H1 (cell line): Measurements from ENCODE around the gene TSFM. TPM values are rescaled to one million over a fixed set of nuclear protein-coding genes. Genes with fewer than 3 reads are reported as not detected.

ENCODE experiments used
- CTCF ChIA-PET: fragments of 300-600 bp; sonication (Branson Sonifier 250); formaldehyde crosslinking; loops from one replicate; lab custom pipeline; 2021; ENCODE audit not compliant: partially characterized antibody; lab: Charles Lee
- POLR2A ChIA-PET: fragments of 300-600 bp; sonication (Branson Sonifier 250); formaldehyde crosslinking; loops from one replicate; lab custom pipeline; 2021; ENCODE audit warnings: inconsistent platforms; ENCODE audit not compliant: partially characterized antibody; lab: Charles Lee
- DNase-seq, 2 experiments: peaks; one replicate each; pipeline versions ENCODE4 v3.0.0 to v3.0.0-alpha.2; 2010 to 2022; ENCODE audit warnings: low spot score in 2 of 2, low read depth in 1 of 2, mixed read lengths in 1 of 2
- FAIRE-seq: peaks from 2 replicates; lab custom pipeline; 2011; peaks lifted over from hg19 to GRCh38; lab: Jason Lieb, UNC
- H2AFZ ChIP-seq: 2 replicates; pipeline ENCODE4 v1.8.1; 2012; ENCODE audit warnings: low read length, inconsistent platforms
- H2AK5ac ChIP-seq: 2 replicates; pipeline ENCODE4 v1.6.1; 2013; ENCODE audit warnings: low read depth, low read length
- H2BK120ac ChIP-seq: replicated peaks from 2 replicates; pipeline ENCODE3; 2013; ENCODE audit warnings: low read depth, low read length, inconsistent platforms
- H2BK12ac ChIP-seq: 2 replicates; pipeline ENCODE4 v1.6.1; 2013; ENCODE audit warnings: low read depth, low read length
- H2BK15ac ChIP-seq: 2 replicates; pipeline ENCODE4 v1.6.1; 2013; ENCODE audit warnings: low read length
- H2BK20ac ChIP-seq: 2 replicates; pipeline ENCODE4 v1.6.1; 2013; ENCODE audit warnings: low read length
- H2BK5ac ChIP-seq: 2 replicates; pipeline ENCODE4 v1.6.1; 2013; ENCODE audit warnings: low read depth, low read length
- H3K14ac ChIP-seq: 2 replicates; pipeline ENCODE4 v1.6.1; 2013; ENCODE audit warnings: inconsistent platforms; ENCODE audit not compliant: insufficient read length
- H3K18ac ChIP-seq: 2 replicates; pipeline ENCODE4 v1.6.1; 2013; ENCODE audit warnings: low read length; ENCODE audit errors: extremely low read depth
- H3K23ac ChIP-seq: 2 replicates; pipeline ENCODE4 v1.6.1; 2013; ENCODE audit warnings: inconsistent platforms; ENCODE audit not compliant: insufficient read length
- H3K23me2 ChIP-seq: 2 replicates; pipeline ENCODE4 v1.6.1; 2013; ENCODE audit warnings: low read depth, low read length
- H3K27ac ChIP-seq: 2 replicates; pipeline ENCODE4 v1.6.1; 2011; ENCODE audit warnings: low read depth, low read length, inconsistent platforms
- H3K27me3 ChIP-seq, 4 experiments: replicated peaks in 1 of 4; 1 replicate in 1 of 4; 2 replicates in 3 of 4; pipeline versions ENCODE4 v1.6.1 to v1.8.1; 2011 to 2013; ENCODE audit warnings: low read length in 3 of 4, mild to moderate bottlenecking in 3 of 4, inconsistent platforms in 2 of 4, mixed read lengths in 2 of 4, moderate library complexity in 1 of 4; ENCODE audit not compliant: control insufficient read depth in 3 of 4, insufficient read depth in 3 of 4; ENCODE audit errors: extremely low read depth in 1 of 4
- H3K36me3 ChIP-seq, 4 experiments: 2 replicates each; pipeline versions ENCODE4 v1.6.1 to v1.8.1; 2011 to 2013; ENCODE audit warnings: mild to moderate bottlenecking in 4 of 4, low read length in 3 of 4, moderate library complexity in 2 of 4, control low read depth in 1 of 4, inconsistent platforms in 1 of 4; ENCODE audit not compliant: insufficient read depth in 4 of 4, control insufficient read depth in 2 of 4
- H3K4ac ChIP-seq: replicated peaks from 2 replicates; pipeline ENCODE3; 2013; ENCODE audit warnings: low read length, low read depth, mixed read lengths, inconsistent platforms; ENCODE audit not compliant: insufficient read length
- H3K4me1 ChIP-seq, 4 experiments: replicated peaks in 1 of 4; 1 replicate in 1 of 4; 2 replicates in 3 of 4; pipeline versions ENCODE4 v1.6.1 to v1.8.1; 2011 to 2013; ENCODE audit warnings: low read length in 3 of 4, inconsistent platforms in 2 of 4, mixed read lengths in 1 of 4; ENCODE audit not compliant: insufficient read depth in 4 of 4, control insufficient read depth in 3 of 4
- H3K4me2 ChIP-seq, 2 experiments: 2 replicates each; pipeline versions ENCODE4 v1.6.1 to v1.8.1; 2011 to 2013; ENCODE audit warnings: low read depth in 2 of 2, low read length in 2 of 2, control low read depth in 1 of 2, inconsistent platforms in 1 of 2, mild to moderate bottlenecking in 1 of 2; ENCODE audit not compliant: insufficient read depth in 1 of 2
- H3K4me3 ChIP-seq, 4 experiments: fragments of 200-600, 300-600 bp in 1 of 4; sonication (generic), shearing (Covaris generic), sonication (Bioruptor Twin) in 1 of 4; 2 replicates each; pipeline versions ENCODE4 v1.5.1 to v1.8.1; 2011 to 2016; ENCODE audit warnings: low read length in 4 of 4, low read depth in 3 of 4, control low read depth in 2 of 4, inconsistent platforms in 2 of 4, mild to moderate bottlenecking in 2 of 4, mixed read lengths in 1 of 4, moderate library complexity in 1 of 4; ENCODE audit not compliant: insufficient read depth in 2 of 4; ENCODE audit errors: extremely low read depth in 1 of 4
- H3K56ac ChIP-seq: replicated peaks from 2 replicates; pipeline ENCODE3; 2013; ENCODE audit warnings: low read depth, mild to moderate bottlenecking, mixed read lengths, low read length, inconsistent platforms; ENCODE audit not compliant: insufficient read length
- H3K79me1 ChIP-seq: 2 replicates; pipeline ENCODE4 v1.6.1; 2013; ENCODE audit warnings: low read depth, low read length, control low read depth
- H3K79me2 ChIP-seq, 2 experiments: 2 replicates each; pipeline versions ENCODE4 v1.6.1 to v1.8.1; 2012 to 2013; ENCODE audit warnings: low read length in 2 of 2, mild to moderate bottlenecking in 2 of 2, inconsistent platforms in 1 of 2; ENCODE audit not compliant: insufficient read depth in 2 of 2, control insufficient read depth in 1 of 2
- H3K9ac ChIP-seq, 4 experiments: replicated peaks in 1 of 4; 1 replicate in 1 of 4; 2 replicates in 3 of 4; pipeline versions ENCODE4 v1.6.1 to v1.8.1; 2011 to 2013; ENCODE audit warnings: low read depth in 3 of 4, low read length in 3 of 4, control low read depth in 2 of 4, mild to moderate bottlenecking in 2 of 4, moderate library complexity in 2 of 4, inconsistent platforms in 1 of 4; ENCODE audit errors: extremely low read depth in 1 of 4
- H3K9me3 ChIP-seq, 2 experiments: 2 replicates each; pipeline versions ENCODE4 v1.6.1 to v1.8.1; 2012 to 2013; ENCODE audit warnings: mild to moderate bottlenecking in 2 of 2, moderate library complexity in 2 of 2, control low read depth in 1 of 2, inconsistent platforms in 1 of 2, low read depth in 1 of 2, low read length in 1 of 2, mixed read lengths in 1 of 2; ENCODE audit not compliant: insufficient read depth in 2 of 2
- H4K20me1 ChIP-seq, 2 experiments: replicated peaks in 1 of 2; 2 replicates each; pipeline versions ENCODE3 to v1.8.1; 2011 to 2013; ENCODE audit warnings: inconsistent platforms in 2 of 2, low read length in 2 of 2, mild to moderate bottlenecking in 1 of 2; ENCODE audit not compliant: insufficient read depth in 2 of 2, control insufficient read depth in 1 of 2
- H4K5ac ChIP-seq: 2 replicates; pipeline ENCODE4 v1.6.1; 2013; ENCODE audit warnings: low read length, low read depth, mixed read lengths, inconsistent platforms; ENCODE audit not compliant: insufficient read length
- H4K8ac ChIP-seq: 2 replicates; pipeline ENCODE4 v1.8.0; 2013; ENCODE audit warnings: mild to moderate bottlenecking, moderate library complexity, low read length, inconsistent platforms; ENCODE audit not compliant: insufficient read depth; ENCODE audit errors: extremely low read depth
- H4K91ac ChIP-seq: replicated peaks from 2 replicates; pipeline ENCODE3; 2013; ENCODE audit warnings: low read length, mixed read lengths, inconsistent platforms; ENCODE audit not compliant: insufficient read length
- ATF2 ChIP-seq: IDR thresholded peaks from 2 replicates; pipeline ENCODE4 v1.6.1; 2012; ENCODE audit warnings: low read length, inconsistent platforms
- EZH2 ChIP-seq: fragments of 200-600 bp; sonication (generic); IDR thresholded peaks from 2 replicates; pipeline ENCODE4 v1.7.1; 2012; ENCODE audit warnings: low read depth, mild to moderate bottlenecking, moderate library complexity, low read length, inconsistent platforms; ENCODE audit not compliant: severe bottlenecking
- HDAC2 ChIP-seq, 2 experiments: fragments of 300-600 bp in 1 of 2; sonication (generic) in 1 of 2; IDR thresholded peaks; 2 replicates each; pipeline ENCODE4 v1.6.1; 2011 to 2012; ENCODE audit warnings: low read depth in 2 of 2, low read length in 2 of 2, mild to moderate bottlenecking in 2 of 2, moderate library complexity in 2 of 2, borderline replicate concordance in 1 of 2, inconsistent platforms in 1 of 2
- SIN3A ChIP-seq, 2 experiments: IDR thresholded peaks in 1 of 2; conservative IDR thresholded peaks in 1 of 2; 2 replicates each; pipeline ENCODE4 v1.6.1; 2011 to 2012; ENCODE audit warnings: low read length in 2 of 2, improper control_type of control experiment in 1 of 2, low read depth in 1 of 2, mild to moderate bottlenecking in 1 of 2
- SP2 ChIP-seq: IDR thresholded peaks from 2 replicates; pipeline ENCODE4 v1.6.1; 2012; ENCODE audit warnings: mild to moderate bottlenecking, low read length, inconsistent platforms
- SRF ChIP-seq: IDR thresholded peaks from 2 replicates; pipeline ENCODE4 v1.6.1; 2011; ENCODE audit warnings: mild to moderate bottlenecking, low read depth, low read length, moderate library complexity
- SUZ12 ChIP-seq: fragments of 200-600 bp; sonication (generic); IDR thresholded peaks from 2 replicates; pipeline ENCODE4 v1.6.1; 2012; ENCODE audit warnings: mild to moderate bottlenecking, inconsistent platforms, low read length, moderate library complexity, mixed read lengths
- YY1 ChIP-seq: IDR thresholded peaks from 2 replicates; pipeline ENCODE4 v1.6.1; 2011; ENCODE audit warnings: low read depth, mild to moderate bottlenecking, low read length
- WGBS, 2 experiments: shearing (Covaris generic) in 1 of 2; methylation state at CpG; one replicate each; pipeline versions ENCODE4 v1.1.6 to v1.1.7; 2013 to 2015; ENCODE audit warnings: low lambda C conversion rate in 2 of 2, mixed read lengths in 2 of 2, inconsistent platforms in 1 of 2, low coverage in 1 of 2, missing lambda C conversion rate in 1 of 2; ENCODE audit not compliant: insufficient replicate concordance in 2 of 2, insufficient coverage in 1 of 2, insufficient read length in 1 of 2; ENCODE audit errors: extremely low coverage in 1 of 2, missing lambda C conversion rate in 1 of 2; 5-methylcytosine and 5-hydroxymethylcytosine counted together
- polyA plus RNA-seq, 7 experiments: library from polyadenylated mRNA; depleted of rRNA in 3 of 7; stranded (reverse) in 5 of 7; unstranded in 2 of 7; fragments of >200 nt in 5 of 7; fragments of 200-250 nt in 2 of 7; gene quantifications; 1 replicate in 5 of 7; 2 replicates in 1 of 7; 4 replicates in 1 of 7; pipeline versions ENCODE4 v1.2.1 to v1.2.3, GENCODE V29; 2011 to 2013; ENCODE audit warnings: missing spikeins in 2 of 7, mixed read lengths in 2 of 7
- total RNA-seq: library from RNA; stranded (reverse); fragmentation: NEBNext Ultra II Directional; extraction: Animal tissue kit (Norgen Biotek cat#: 25700); gene quantifications from 2 replicates; pipeline ENCODE4 v1.2.1, GENCODE V29; 2021

TSFM gene
- total and polyA plus RNA-seq, 2 of the 8 experiments (the other 6 are each of a cell fraction or from before 2014, with no cell fraction given) = 17.4 to 49.8 TPM

GRCh38 chr12:57756406-57757341 lies 25.9 kb upstream of the TSFM start:
- peaks cover under 1% of the 10 kb centered on the region; the same call in 1 of the 2 replicates for H3K79me1 ChIP-seq
- no peak overlapping the region for H3K14ac ChIP-seq
- no peak overlapping the region for H3K4ac ChIP-seq
- no peak overlapping the region for H2AFZ ChIP-seq
- H4K91ac ChIP-seq = no peak overlapping the region
- H4K8ac ChIP-seq = no peak overlapping the region
- H2BK120ac ChIP-seq = no peak overlapping the region
- H3K56ac ChIP-seq = no peak overlapping the region
- H2AK5ac ChIP-seq = no peak overlapping the region
- H4K5ac ChIP-seq = no peak overlapping the region
- H2BK20ac ChIP-seq = no peak overlapping the region
- no peak overlapping the region for H2BK15ac ChIP-seq
- ChIA-PET POLR2A (interaction anchor here (0.9 to 3.3 kb wide), 9 partner anchors 8 to 236 kb away, joined by 3 to 25 read pairs (median 5); partner anchors contain the start of genes CYP27B1, DDIT3, EEF1AKMT3 and METTL1), CTCF (interaction anchor here (0.6 to 2.2 kb wide), 35 partner anchors 8 to 818 kb away, joined by 3 to 40 read pairs (median 4); partner anchors contain the start of genes ATP23, AVIL, B4GALNT1 and CYP27B1)
- H3K9ac ChIP-seq = no peak overlapping the region
- H3K4me3 ChIP-seq = peak overlapping the region in 2 of 4 experiments; percentile 82 to 96; a peak in 5 of 8 replicates
- no peak overlapping the region for H2BK12ac ChIP-seq
- H3K4me2 ChIP-seq = peak overlapping the region; percentile 82 to 99
- WGBS, 2 experiments = 17% methylated on average over 22 of the region's 22 CpGs; no CpG with 5 or more reads in 1 of the 2 experiments
- DNase-seq (peak in 1 of 2 experiments; percentile 88), FAIRE-seq (no peak)
- no peaks in the 10 kb centered on the region for H3K9me3 ChIP-seq
- H4K20me1 ChIP-seq = peaks cover 3 to 15% of the 10 kb centered on the region in 2 experiments
- peaks cover 0 to 4% of the 10 kb centered on the region in 2 experiments; a peak in 2 of 4 replicates for H3K79me2 ChIP-seq
- H2BK5ac ChIP-seq = no peak overlapping the region
- H3K27ac ChIP-seq = no peak overlapping the region
- H3K23me2 ChIP-seq = peaks cover 10% of the 10 kb centered on the region
- H3K27me3 ChIP-seq = peaks cover 8 to 33% (median 26%) of the 10 kb centered on the region in 4 experiments
- peaks cover 0 to 21% (median 7%) of the 10 kb centered on the region in 4 experiments; a peak in 6 of 7 replicates for H3K4me1 ChIP-seq
- H3K18ac ChIP-seq = no peak overlapping the region
- no peak overlapping the region for H3K23ac ChIP-seq
- H3K36me3 ChIP-seq = peaks cover 0 to 4% (median 0%) of the 10 kb centered on the region in 4 experiments; a peak in 2 of 8 replicates
- TF ChIP-seq SUZ12 (peak; percentile 73), YY1 (peak; percentile 87), EZH2 (peak; percentile 62), HDAC2 (IDR thresholded peaks at IDR 0.05; ENCODE audit: borderline replicate concordance in 1 of 2, low read depth in 2 of 2, low read length in 2 of 2) (no peak), SRF (no peak), SIN3A (conservative IDR thresholded peaks at IDR 0.05 in 1 of 2, IDR thresholded peaks at IDR 0.05 in 1 of 2; ENCODE audit: low read depth in 1 of 2, low read length in 2 of 2) (peak; percentile 42 to 76; a peak in 1 of 4 replicates), ATF2 (no peak), SP2 (no peak)
